K562 (cell line): Measurements from ENCODE around the gene ZNHIT3. TPM values are rescaled to one million over a fixed set of nuclear protein-coding genes. Genes with fewer than 3 reads are reported as not detected.

Experiments used
- CC2D1A ChIP-seq: fragments of 450-650 bp; IDR thresholded peaks from 2 replicates; pipeline ENCODE4 v1.6.1; 2017; ENCODE audit warnings: mild to moderate bottlenecking
- CHD7 ChIP-seq: fragments of 200-600 bp; sonication (generic); IDR thresholded peaks from one replicate; pipeline ENCODE4 v1.6.1; 2012; ENCODE audit warnings: mild to moderate bottlenecking, low read depth, low read length, inconsistent platforms
- DDX20 ChIP-seq: fragments of 450-650 bp; IDR thresholded peaks from 2 replicates; pipeline ENCODE4 v1.6.1; 2016; ENCODE audit warnings: missing genetic modification characterization, low read depth, mild to moderate bottlenecking, missing compliant biosample characterization, moderate library complexity
- LCOR ChIP-seq: sonication (generic); formaldehyde crosslinking; IDR thresholded peaks from 2 replicates; pipeline ENCODE4 v1.8.0; 2022; ENCODE audit warnings: mild to moderate bottlenecking, missing genetic modification reagents
- MNT ChIP-seq, 2 experiments: fragments of 450-650 bp; conservative IDR thresholded peaks; 2 replicates each; pipeline ENCODE4 v1.6.1; 2017; ENCODE audit warnings: mild to moderate bottlenecking in 2 of 2, moderate library complexity in 2 of 2
- PHB ChIP-seq: fragments of 250-450 bp; sonication (Bioruptor Pico); IDR thresholded peaks from 2 replicates; pipeline ENCODE4 v1.5.0; 2021
- SRSF3 ChIP-seq: fragments of 200-400 bp; formaldehyde crosslinking; IDR thresholded peaks from 2 replicates; pipeline ENCODE4 v1.6.1; 2016; ENCODE audit warnings: mild to moderate bottlenecking, low read length, moderate library complexity; ENCODE audit not compliant: insufficient read depth
- UBTF ChIP-seq, 2 experiments: IDR thresholded peaks; 2 replicates each; pipeline ENCODE4 v1.6.1; 2012; ENCODE audit warnings: improper control_type of control experiment in 2 of 2, low read depth in 2 of 2, low read length in 2 of 2, borderline replicate concordance in 1 of 2
- VEZF1 ChIP-seq: fragments of 200-800 bp; sonication (Bioruptor generic); IDR thresholded peaks from 2 replicates; pipeline ENCODE4 v1.6.1; 2017; ENCODE audit warnings: missing genetic modification characterization, missing compliant biosample characterization
- polyA plus RNA-seq, 8 experiments: library from polyadenylated mRNA; depleted of rRNA in 4 of 8; stranded (reverse) in 5 of 8; unstranded in 3 of 8; fragments of >200 nt; fragmentation: Nextera tagmentation in 2 of 8; fragmentation: Illumina TruSeq in 1 of 8; extraction: Ambion mirVana in 2 of 8; extraction: Trizol in 1 of 8; gene quantifications; 2 replicates each; pipeline versions ENCODE4 v1.2.1 to v1.2.3, GENCODE V29; 2011 to 2014; ENCODE audit warnings: inconsistent platforms in 1 of 8, missing spikeins in 1 of 8
- total RNA-seq, 7 experiments: library from RNA; depleted of rRNA in 6 of 7; stranded (reverse); fragments of >200 nt in 6 of 7; fragmentation: Illumina TruSeq in 2 of 7; extraction: Trizol in 2 of 7; gene quantifications; 2 replicates each; pipeline versions ENCODE4 v1.2.1 to v1.2.3, GENCODE V29; 2011 to 2021; ENCODE audit warnings: low replicate concordance in 1 of 7

The ZNHIT3 gene
- total and polyA plus RNA-seq, 9 of the 15 experiments (the other 6 are each of a cell fraction or from before 2014, with no cell fraction given): 45.0 to 300 (median 88.4) TPM

- TF ChIP-seq SRSF3 (no peak), MNT (conservative IDR thresholded peaks at IDR 0.05) (no peak), CC2D1A (no peak), UBTF (IDR thresholded peaks at IDR 0.05; ENCODE audit: borderline replicate concordance in 1 of 2, low read depth in 2 of 2, low read length in 2 of 2) (no peak), CHD7 (no peak), DDX20 (tag) (no peak), LCOR (no peak), PHB (CRISPR knock-in tag) (no peak), VEZF1 (CRISPR knock-in tag) (no peak)
Measured at GRCh38 chr17:36461330-36462110, 25.0 kb upstream of the ZNHIT3 start (continued).
